Fibroblast of the aortic adventitia (primary cell): ENCODE results near the gene ABCA2. TPM values are rescaled to one million over a fixed set of nuclear protein-coding genes. Genes with fewer than 3 reads are reported as not detected.
A peak's percentile ranks its signal among the peaks of the same experiment; 100 is the strongest.

Source experiments
- DNase-seq: peaks from one replicate; pipeline ENCODE4 v3.0.0-alpha.2; 2010; ENCODE audit warnings: low read depth
- H3K4me3 ChIP-seq: 2 replicates; pipeline ENCODE4 v1.5.1; 2011; ENCODE audit warnings: low read depth, mild to moderate bottlenecking, control low read depth, low read length, moderate library complexity
- total RNA-seq: library from RNA; depleted of rRNA; stranded (reverse); fragments of >200 nt; gene quantifications from 2 replicates; pipeline ENCODE4 v1.2.3, GENCODE V29; 2012; ENCODE audit warnings: low replicate concordance
- TF ChIP-seq, protein P1 (sequence below): IDR thresholded peaks from 2 replicates; pipeline ENCODE4 v1.5.1; 2011; ENCODE audit warnings: mild to moderate bottlenecking, low read length, control low read depth, inconsistent platforms; ENCODE audit not compliant: insufficient read depth

ABCA2 gene
- total RNA-seq, 1 donor = 21.0 TPM

DNA sequence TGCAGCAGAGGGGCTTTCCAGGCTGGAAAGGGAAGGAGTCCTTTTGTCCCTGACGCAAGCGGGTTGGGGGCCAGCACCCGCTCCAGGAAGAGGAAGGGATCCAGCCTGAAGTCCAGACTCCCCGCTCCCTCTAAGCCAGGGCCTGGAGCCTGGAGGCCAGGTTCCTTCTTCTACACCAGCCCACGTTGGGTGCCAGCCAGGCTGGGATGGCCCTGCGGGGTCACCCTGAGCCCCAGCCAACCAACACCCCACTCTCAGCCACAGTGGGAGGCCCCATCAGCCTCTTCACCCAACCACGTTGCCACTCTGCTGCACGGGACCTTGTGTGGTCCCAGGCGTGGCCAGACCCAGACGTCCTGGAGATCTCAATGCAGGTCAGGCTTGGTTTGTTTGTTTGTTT lies 4.8 kb upstream of the ABCA2 start:
- no peak for DNase-seq

DNA sequence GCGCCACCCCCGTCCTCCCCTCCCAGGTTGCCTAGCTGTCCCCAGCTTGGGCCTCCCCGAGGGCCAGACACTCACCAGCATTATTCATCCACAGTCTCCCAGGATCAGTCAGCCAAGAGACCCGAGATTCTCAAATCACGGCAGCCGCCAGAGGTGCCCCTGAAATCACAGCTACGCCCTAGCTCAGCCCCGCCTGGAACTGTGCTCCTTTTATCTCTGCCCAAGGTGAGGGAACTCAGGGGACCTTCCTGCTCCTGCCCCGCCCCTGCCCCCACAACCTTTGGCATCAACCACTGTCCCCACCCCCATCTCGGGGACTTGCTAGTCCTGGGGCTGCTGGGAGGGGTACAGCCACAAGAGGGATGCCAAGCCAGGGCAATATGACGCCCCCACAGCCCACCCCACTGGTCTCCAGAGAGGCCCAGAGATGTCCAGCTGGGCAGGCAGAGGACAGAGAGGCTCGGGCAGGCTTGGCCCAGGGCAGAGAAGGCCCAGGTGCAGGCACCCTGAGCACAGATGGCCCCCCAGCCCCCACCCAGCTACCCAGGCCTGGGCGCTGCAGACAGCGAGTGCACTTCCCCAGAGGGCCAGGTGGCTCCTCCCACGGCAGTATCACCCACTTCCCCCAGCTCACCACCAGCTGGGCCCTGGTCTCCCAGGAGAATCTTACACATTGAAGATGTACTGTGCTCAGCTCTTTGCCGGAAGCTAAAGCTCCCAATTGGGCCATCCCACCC lies 4.0 kb upstream of the ABCA2 start, which contains the start of gene FUT7:
TSS of gene FUT7 (minus strand) at position 185 of the 737 bp plus-strand sequence. CDS start at position 88, 97 bp downstream.
- no peak within 1 kb of the TSS for H3K4me3 ChIP-seq
- no peak for DNase-seq
- TF ChIP-seq, protein P1, sequence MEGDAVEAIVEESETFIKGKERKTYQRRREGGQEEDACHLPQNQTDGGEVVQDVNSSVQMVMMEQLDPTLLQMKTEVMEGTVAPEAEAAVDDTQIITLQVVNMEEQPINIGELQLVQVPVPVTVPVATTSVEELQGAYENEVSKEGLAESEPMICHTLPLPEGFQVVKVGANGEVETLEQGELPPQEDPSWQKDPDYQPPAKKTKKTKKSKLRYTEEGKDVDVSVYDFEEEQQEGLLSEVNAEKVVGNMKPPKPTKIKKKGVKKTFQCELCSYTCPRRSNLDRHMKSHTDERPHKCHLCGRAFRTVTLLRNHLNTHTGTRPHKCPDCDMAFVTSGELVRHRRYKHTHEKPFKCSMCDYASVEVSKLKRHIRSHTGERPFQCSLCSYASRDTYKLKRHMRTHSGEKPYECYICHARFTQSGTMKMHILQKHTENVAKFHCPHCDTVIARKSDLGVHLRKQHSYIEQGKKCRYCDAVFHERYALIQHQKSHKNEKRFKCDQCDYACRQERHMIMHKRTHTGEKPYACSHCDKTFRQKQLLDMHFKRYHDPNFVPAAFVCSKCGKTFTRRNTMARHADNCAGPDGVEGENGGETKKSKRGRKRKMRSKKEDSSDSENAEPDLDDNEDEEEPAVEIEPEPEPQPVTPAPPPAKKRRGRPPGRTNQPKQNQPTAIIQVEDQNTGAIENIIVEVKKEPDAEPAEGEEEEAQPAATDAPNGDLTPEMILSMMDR = no peak

More for the DNA sequence above, 4.8 kb upstream of the ABCA2 start:
- TF ChIP-seq, protein P1 = no peak
- H3K4me3 ChIP-seq = no peak overlapping the region

DNA sequence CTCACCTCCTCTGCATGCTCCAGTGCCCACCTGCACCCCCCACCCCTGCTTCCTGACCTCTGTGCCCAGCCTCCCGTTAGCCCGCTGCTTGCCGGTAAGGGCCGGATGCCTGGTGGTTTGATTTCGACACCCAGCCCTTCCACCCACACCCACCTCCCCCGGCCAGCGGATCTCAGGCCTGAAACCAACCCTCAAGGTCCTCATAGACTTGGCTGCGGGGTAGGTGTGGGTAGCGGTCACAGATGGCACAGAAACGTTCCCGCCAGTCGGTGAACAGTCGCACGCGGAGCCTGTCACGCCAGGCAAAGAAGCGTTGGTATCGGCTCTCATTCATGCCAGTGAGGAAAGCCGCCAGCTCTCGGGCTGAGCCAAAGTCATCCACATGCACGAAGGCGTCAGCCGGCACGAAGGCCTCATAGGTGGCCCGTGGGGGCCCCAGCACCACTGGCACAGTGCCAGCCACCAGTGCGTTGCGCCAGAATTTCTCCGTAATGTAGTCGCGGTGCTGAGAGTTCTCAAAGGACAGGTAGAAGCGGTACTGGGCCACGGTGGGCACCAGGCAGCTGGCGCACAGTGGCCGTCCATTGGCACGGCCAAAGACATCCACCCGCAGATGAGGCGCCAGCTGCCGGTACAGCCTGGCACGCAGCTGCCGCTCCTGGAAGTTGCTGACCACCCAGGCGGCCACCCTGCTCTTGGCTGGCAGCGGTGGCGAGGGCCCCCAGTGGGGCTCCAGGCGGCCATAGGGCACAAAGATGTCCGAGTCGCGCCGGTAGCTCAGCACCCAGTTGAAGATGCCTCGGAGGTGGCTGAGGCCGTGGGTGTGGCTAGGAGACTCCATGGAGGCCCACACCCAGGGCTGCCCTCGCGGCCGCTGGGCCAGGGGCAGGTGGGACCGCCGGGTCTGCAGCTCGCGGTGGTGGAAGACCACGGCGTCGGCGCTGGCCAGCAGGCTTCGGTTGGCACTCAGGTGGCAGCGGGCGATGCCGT lies 2.8 kb upstream of the ABCA2 start:
- H3K4me3 ChIP-seq = no peak overlapping the region
- DNase-seq = no peak
- TF ChIP-seq, protein P1 = no peak

DNA sequence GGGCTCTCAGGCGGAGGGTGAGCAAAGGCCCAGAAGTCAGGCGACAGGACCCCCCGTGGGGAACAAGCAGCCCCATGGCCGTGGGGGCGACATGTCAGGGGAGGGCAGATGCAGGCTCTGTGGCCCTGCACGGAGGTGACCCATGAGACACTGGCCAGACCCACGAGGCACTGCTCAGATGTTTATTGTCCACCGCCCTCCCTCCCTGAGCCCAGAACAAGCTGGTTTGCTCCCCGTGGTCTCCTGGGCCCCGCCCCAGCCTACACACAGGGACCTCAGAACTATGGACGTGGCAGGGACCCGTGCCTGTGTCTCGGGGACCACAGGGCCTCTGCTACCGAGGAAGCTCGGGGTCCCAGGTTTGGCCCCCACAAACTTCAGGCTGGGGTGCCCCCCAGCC lies 2.0 kb upstream of the ABCA2 start:
- no peak overlapping the region for H3K4me3 ChIP-seq
- DNase-seq = no peak
- TF ChIP-seq, protein P1 = no peak

DNA sequence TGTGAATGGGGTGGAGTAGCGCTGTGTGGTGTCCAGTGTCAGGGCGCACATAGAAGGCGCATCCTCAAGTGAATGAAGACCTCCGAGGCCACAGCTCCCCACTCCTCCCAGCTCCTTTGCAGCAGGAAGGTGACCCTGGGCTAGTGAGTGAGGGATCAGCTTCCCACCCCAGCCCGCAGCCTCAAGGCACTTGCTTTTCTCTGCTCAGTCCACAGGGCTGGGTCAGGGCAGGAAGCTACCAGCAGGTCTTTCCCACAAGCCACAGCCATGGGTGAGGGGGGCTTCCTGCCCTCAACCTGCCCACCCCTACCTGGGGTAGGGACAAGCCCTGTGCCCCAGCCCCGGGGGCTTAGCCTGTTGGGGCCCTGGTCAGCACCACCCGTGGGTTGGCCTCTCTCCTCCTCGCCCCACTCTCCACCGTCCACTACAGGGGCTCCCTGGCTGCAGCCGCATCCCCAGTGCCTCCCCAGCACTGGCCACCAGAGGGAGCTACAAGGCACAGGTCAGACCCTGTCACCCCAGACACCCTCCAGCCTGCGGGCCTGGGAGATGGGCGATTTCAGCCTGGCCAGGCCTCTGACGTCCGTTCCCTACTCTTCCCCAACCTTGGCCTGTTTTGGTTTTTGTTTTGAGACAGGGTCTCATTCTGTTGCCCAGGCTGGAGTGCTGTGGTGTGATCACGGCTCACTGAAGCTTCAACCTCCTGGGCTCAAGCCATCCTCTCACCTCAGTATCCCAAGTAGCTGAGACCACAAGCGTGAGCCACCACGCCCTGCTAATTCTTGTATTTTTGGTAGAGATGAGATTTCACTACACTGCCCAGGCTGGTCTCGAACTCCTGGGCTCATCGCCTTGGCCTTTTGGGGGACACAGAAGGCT lies 1.3 kb upstream of the ABCA2 start:
- H3K4me3 ChIP-seq = no peak overlapping the region

More for the DNA sequence above, 1.3 kb upstream of the ABCA2 start:
- TF ChIP-seq, protein P1 = peak; percentile 94
- peak; percentile 59 for DNase-seq
